HG02610 (cell line): ENCODE data around the gene PLB1.

Experiments
- ATAC-seq: cut with Tn5 transposase; IDR thresholded peaks from one replicate; pipeline ENCODE4 v1.9.1; 2021; ENCODE audit warnings: mild to moderate bottlenecking, moderate library complexity; ENCODE audit not compliant: unreplicated experiment

Gene PLB1

GRCh38 chr2:28557389-28558131 is 61.7 kb downstream of the PLB1 start:
- ATAC-seq = no peak

GRCh38 chr2:28558158-28558820 is 62.4 kb downstream of the PLB1 start:
- ATAC-seq = no peak

- ATAC-seq = no peak
These were observed 63.1 kb downstream of the PLB1 start for GRCh38 chr2:28558918-28559317.

DNA sequence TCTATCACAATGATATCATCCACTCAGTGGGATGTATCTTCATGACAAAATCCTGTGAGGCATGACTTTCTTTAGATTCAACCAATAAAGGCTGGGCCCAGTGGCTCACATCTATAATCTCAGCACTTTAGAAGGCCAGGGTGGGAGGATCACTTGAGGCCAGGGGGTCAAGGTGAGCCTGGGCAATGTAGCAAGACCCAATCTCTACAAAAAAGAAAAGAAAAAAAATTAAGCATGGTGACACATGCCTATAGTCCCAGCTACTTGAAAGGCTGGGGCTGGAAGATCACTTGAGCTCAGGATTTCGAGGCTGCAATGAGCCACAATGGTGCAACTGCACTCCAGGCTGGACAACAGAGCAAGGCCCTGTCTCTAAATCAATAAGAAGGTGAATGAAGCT is 68.0 kb downstream of the PLB1 start:
- no peak for ATAC-seq

DNA sequence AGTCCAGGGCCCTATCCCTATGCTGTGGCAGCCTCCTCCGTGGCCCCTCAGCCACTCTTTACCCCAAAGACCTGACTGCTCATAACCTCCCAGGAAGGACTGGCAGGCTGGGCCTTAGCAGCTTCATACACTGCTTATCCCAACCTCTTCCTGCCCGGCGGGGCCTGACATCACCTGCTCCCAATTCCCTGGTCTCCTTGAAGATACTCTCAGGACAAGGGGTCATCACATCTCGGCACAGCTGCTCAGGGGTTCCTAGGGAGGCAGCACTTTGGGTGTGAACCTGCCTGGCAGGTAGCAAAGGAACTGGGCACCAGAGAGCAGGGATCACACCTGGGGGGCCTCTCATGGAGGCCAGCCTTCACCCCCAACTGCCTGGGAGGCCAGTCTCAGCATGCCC is 68.5 kb downstream of the PLB1 start:
- no peak for ATAC-seq

DNA sequence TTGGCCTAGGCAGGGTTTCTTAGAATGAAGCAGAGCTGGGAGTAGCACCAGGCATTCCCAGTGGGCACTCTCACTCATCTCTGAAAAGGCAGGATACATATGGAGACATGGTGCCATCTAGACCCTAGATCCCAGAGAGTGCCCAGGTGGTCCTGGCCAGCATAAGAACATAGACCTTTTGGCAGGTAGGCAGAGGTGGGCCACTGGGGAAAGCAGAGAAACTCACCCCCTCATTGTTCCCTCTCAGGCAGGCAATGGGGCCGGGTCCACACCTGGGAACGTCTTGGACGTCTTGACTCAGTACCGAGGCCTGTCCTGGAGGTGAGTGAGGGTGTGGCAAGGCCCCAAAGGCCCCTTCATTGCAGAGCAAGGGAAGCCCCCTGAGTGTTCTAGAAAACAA is 69.2 kb downstream of the PLB1 start:
- ATAC-seq = no peak

DNA sequence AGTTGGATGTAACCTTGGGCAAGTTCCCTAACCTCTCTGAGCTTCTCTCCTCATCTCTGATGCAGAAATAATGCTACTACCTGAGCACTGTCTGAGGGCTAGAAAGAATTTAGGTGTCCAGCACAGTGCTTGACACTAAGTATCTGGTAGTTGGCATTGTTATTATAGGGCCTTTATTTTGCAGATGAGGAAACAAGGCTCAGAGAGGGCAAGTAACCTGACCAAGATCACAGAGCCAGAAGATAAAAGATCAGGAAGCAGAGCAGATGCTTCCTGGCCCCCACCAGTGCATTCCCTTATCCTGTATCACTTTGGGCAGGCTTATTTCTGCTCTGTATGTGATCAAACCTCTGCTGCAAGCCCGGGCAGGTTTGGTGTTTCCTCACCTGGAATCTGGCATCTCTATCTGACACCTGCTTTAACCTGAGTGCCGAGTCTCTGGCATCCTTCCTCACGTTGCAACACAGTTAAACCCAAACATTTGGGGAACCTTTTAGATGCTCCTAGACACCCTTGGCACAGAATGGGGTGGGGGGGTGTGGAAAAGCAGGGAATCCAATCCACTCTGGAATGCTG is 69.9 kb downstream of the PLB1 start:
- no peak for ATAC-seq

GRCh38 chr2:28566521-28567041 is 70.7 kb downstream of the PLB1 start:
- ATAC-seq = peak; percentile 96

- no peak for ATAC-seq
These were observed 71.2 kb downstream of the PLB1 start for GRCh38 chr2:28567061-28567471.

DNA sequence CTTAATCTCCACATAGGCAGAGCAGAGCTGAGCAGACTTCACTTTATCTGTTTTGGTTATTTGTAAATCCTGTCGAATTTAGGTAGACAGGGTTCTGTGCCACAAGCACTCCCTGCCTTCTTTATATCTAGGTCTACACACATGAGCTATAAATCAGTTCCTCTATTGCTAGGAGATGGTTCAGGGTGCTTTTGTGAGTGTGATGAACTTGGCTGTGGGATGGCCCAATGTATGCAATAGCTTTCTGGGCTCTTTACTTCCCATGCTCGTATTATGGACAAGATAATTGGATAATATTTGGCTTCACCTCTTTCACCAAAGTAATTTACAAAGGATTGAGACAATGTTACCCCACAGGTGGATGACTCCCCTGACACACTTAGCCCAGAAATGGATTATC is 72.2 kb downstream of the PLB1 start:
- ATAC-seq = no peak

GRCh38 chr2:28568533-28568932 is 72.7 kb downstream of the PLB1 start:
- no peak for ATAC-seq

- no peak for ATAC-seq
These were observed 74.6 kb downstream of the PLB1 start for GRCh38 chr2:28570431-28570830.

DNA sequence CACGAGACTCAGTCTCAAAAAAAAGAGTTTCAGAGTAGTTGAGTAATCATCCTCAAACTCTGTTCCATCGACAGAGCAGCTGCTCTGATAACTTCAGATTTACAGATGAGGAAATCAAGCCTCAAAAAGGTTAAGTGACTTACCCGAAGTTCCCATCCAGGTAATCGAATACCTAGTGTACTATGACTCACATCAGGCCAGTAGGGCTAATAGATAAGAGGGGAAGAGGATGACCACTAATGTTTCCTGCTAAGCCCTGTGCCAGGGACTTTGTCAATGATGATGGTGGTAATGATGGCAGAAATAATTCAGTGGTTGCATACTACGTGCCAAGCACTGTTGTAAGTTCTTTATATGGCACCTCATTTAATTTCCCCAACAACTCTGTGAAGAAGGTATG is 80.9 kb downstream of the PLB1 start:
- no peak for ATAC-seq

GRCh38 chr2:28577791-28578680 is 82.2 kb downstream of the PLB1 start:
- no peak for ATAC-seq

GRCh38 chr2:28578774-28579173 is 82.9 kb downstream of the PLB1 start:
- ATAC-seq = no peak

DNA sequence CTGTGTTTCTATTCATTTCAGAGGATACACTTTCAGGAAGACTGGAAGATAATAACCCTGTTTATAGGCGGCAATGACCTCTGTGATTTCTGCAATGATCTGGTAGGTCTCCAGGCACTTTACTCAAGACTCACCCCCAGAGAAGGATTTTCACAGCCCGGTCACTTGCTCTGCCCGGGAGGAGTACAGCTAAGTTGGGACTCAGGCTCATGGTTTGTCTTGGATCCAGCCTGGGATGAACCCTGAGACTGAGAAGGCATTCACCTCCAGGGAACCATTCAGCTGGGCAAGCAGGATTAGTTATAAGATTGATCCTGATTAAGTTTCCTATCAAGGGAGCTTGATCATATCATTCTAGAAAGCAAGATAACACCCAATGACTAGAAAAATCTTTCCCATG is 83.7 kb downstream of the PLB1 start:
- no peak for ATAC-seq

GRCh38 chr2:28580078-28580477 is 84.2 kb downstream of the PLB1 start:
- no peak for ATAC-seq

DNA sequence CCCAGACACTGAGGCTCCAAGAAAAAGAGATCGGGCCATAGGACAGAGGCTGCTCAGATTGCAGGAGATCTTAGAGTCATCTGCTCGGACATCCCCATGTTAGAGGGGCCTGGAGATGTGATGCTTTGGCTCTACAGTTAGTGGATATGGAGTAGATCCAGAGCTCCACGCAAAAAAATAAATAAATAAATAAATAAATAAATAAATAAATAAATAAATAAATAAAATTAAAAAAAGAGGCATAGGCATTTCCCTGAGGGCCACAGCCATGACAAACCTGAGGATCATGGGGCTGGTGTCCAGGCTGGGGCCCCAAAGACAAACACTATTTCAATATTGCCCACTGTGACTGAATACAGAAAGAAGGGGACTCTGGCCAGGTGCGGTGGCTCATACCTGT is 85.5 kb downstream of the PLB1 start:
- no peak for ATAC-seq

GRCh38 chr2:28582152-28582551 is 86.3 kb downstream of the PLB1 start:
- no peak for ATAC-seq

GRCh38 chr2:28582595-28582994 is 86.7 kb downstream of the PLB1 start:
- ATAC-seq = no peak

- peak; percentile 58 for ATAC-seq
These were observed 88.2 kb downstream of the PLB1 start for GRCh38 chr2:28583899-28584553.
